Fibroblast of skin of scalp (primary cell): ENCODE results near the gene LGALS7B.
"Not testable (repeated sequence)": the region's sequence is repeated elsewhere in the genome, so short reads cannot be mapped to it uniquely, and the experiment has no call there.

Source experiments
- DNase-seq: peaks from one replicate; pipeline ENCODE4 v3.0.0-alpha.2; 2013

LGALS7B gene

GRCh38 chr19:38770228-38770948 lies 18.6 kb upstream of the LGALS7B start:
- DNase-seq, result not testable (repeated sequence)

GRCh38 chr19:38770949-38771275 lies 18.1 kb upstream of the LGALS7B start:
- DNase-seq, result not testable (repeated sequence)

- not testable (repeated sequence) for DNase-seq
Measured at GRCh38 chr19:38771569-38771968, 17.4 kb upstream of the LGALS7B start.

GRCh38 chr19:38773469-38774177 lies 15.4 kb upstream of the LGALS7B start, which contains the start of gene LGALS7:
Gene LGALS7 (minus strand): TSS chr19:38773517. CDS start chr19:38773492, 25 bp downstream.
- DNase-seq, result no peak

GRCh38 chr19:38774181-38774950 lies 14.6 kb upstream of the LGALS7B start:
- DNase-seq, result no peak

- no peak for DNase-seq
Measured at GRCh38 chr19:38778733-38779132, 10.3 kb upstream of the LGALS7B start.

GRCh38 chr19:38780443-38780842 lies 8.6 kb upstream of the LGALS7B start:
- no peak for DNase-seq

- DNase-seq, result no peak
Measured at GRCh38 chr19:38781058-38781457, 7.9 kb upstream of the LGALS7B start.

- not testable (repeated sequence) for DNase-seq
Measured at GRCh38 chr19:38782212-38782611, 6.8 kb upstream of the LGALS7B start.

GRCh38 chr19:38784224-38784623 lies 4.8 kb upstream of the LGALS7B start:
- no peak for DNase-seq

GRCh38 chr19:38785187-38785699 lies 3.8 kb upstream of the LGALS7B start:
- no peak for DNase-seq

- not testable (repeated sequence) for DNase-seq
Measured at GRCh38 chr19:38786061-38786460, 2.9 kb upstream of the LGALS7B start.

GRCh38 chr19:38786572-38787265 lies 2.3 kb upstream of the LGALS7B start:
- DNase-seq, result no peak

- DNase-seq, result not testable (repeated sequence)
Measured at GRCh38 chr19:38790507-38791403, 1.8 kb downstream of the LGALS7B start.

- not testable (repeated sequence) for DNase-seq
Measured at GRCh38 chr19:38791451-38792064, 2.6 kb downstream of the LGALS7B start.

- peak; percentile 15 for DNase-seq
Measured at GRCh38 chr19:38792250-38793111, 3.5 kb downstream of the LGALS7B start.

- peak; percentile 51 for DNase-seq
Measured at GRCh38 chr19:38793177-38793576, 4.2 kb downstream of the LGALS7B start.

- no peak for DNase-seq
Measured at GRCh38 chr19:38793671-38794070, 4.7 kb downstream of the LGALS7B start.

GRCh38 chr19:38795549-38795948 lies 6.5 kb downstream of the LGALS7B start:
- no peak for DNase-seq

- no peak for DNase-seq
Measured at GRCh38 chr19:38796154-38796553, 7.2 kb downstream of the LGALS7B start.
